MCF 10A (cell line): ENCODE measurements around the gene RCE1. TPM values are rescaled to one million over a fixed set of nuclear protein-coding genes. Genes with fewer than 3 reads are reported as not detected.
"Not testable (repeated sequence)": the region's sequence is repeated elsewhere in the genome, so short reads cannot be mapped to it uniquely, and the experiment has no call there.

ENCODE experiments used
- Bru-seq: library from RNA; stranded (reverse); fragments of 400-500 nt; gene quantifications from one replicate; lab custom pipeline; 2021; lab: Mats Ljungman, UMichigan
- BruChase-seq, 2 experiments: library from RNA; stranded (reverse); fragments of 400-500 nt; gene quantifications; one replicate each; lab custom pipeline; 2021; lab: Mats Ljungman, UMichigan
- BruUV-seq: library from RNA; stranded (reverse); fragments of 400-500 nt; replicated peaks from 2 replicates; lab custom pipeline; 2021; lab: Mats Ljungman, UMichigan
- CTCF ChIA-PET: fragments of 300-600 bp; sonication (Branson Sonifier 250); formaldehyde crosslinking; extraction: SDS; loops from one replicate; lab custom pipeline; 2021; ENCODE audit warnings: antibody characterized with exemption, inconsistent platforms; lab: Yijun Ruan, JAX
- POLR2A ChIA-PET: fragments of 300-600, 350-650 bp; sonication (Branson Sonifier 250); formaldehyde crosslinking; extraction: SDS; loops from one replicate; lab custom pipeline; 2020; ENCODE audit warnings: antibody characterized with exemption, inconsistent platforms; lab: Yijun Ruan, JAX
- DNase-seq: peaks from one replicate; pipeline ENCODE4 v3.0.0-alpha.2; 2018; ENCODE audit not compliant: unreplicated experiment
- H3K27ac Mint-ChIP-seq: one replicate; pipeline ENCODE4 v1.8.0; 2022; ENCODE audit warnings: mild to moderate bottlenecking, low read depth, mixed read lengths; ENCODE audit not compliant: unreplicated experiment
- H3K27me3 Mint-ChIP-seq: one replicate; pipeline ENCODE4 v1.8.0; 2022; ENCODE audit warnings: mixed read lengths; ENCODE audit not compliant: insufficient read depth, unreplicated experiment
- H3K36me3 Mint-ChIP-seq: one replicate; pipeline ENCODE4 v1.8.0; 2022; ENCODE audit warnings: mild to moderate bottlenecking, moderate library complexity, mixed read lengths; ENCODE audit not compliant: insufficient read depth, unreplicated experiment
- H3K4me1 Mint-ChIP-seq: one replicate; pipeline ENCODE4 v1.8.0; 2022; ENCODE audit warnings: mixed read lengths; ENCODE audit not compliant: insufficient read depth, unreplicated experiment
- H3K4me3 Mint-ChIP-seq: one replicate; pipeline ENCODE4 v1.8.0; 2022; ENCODE audit warnings: mild to moderate bottlenecking, moderate library complexity, mixed read lengths; ENCODE audit not compliant: unreplicated experiment
- H3K9me3 Mint-ChIP-seq: one replicate; pipeline ENCODE4 v1.8.0; 2022; ENCODE audit warnings: mixed read lengths; ENCODE audit not compliant: unreplicated experiment
- CTCF ChIP-seq: fragments of 200-600 bp; IDR thresholded peaks from one replicate; pipeline ENCODE4 v1.8.0; 2022; ENCODE audit warnings: antibody characterized with exemption, mild to moderate bottlenecking; ENCODE audit not compliant: unreplicated experiment
- intact Hi-C: fragments of 100-400 bp; cut with micrococcal nuclease; formaldehyde crosslinking; loops from 2 replicates; pipeline ENCODE4 v1.14.1; 2022
- long read RNA-seq: library from polyadenylated mRNA; stranded (forward); transcript quantifications from one replicate; pipeline ENCODE4 v2.0.0, GENCODE V29; 2022
- total RNA-seq: library from RNA; stranded (reverse); gene quantifications from 2 replicates; pipeline ENCODE4 v1.2.3, GENCODE V29; 2022

Gene RCE1, protein sequence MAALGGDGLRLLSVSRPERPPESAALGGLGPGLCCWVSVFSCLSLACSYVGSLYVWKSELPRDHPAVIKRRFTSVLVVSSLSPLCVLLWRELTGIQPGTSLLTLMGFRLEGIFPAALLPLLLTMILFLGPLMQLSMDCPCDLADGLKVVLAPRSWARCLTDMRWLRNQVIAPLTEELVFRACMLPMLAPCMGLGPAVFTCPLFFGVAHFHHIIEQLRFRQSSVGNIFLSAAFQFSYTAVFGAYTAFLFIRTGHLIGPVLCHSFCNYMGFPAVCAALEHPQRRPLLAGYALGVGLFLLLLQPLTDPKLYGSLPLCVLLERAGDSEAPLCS
- 23.3 and 27.7 TPM in 2 replicates for total RNA-seq
- Bru-seq, nascent RNA, result percentile 71 among the genes with signal in this experiment
- BruChase-seq, experiment 1, labeled RNA remaining after a 6-hour chase, result percentile 88 among the genes with signal in this experiment
- BruChase-seq, experiment 2, labeled RNA remaining after a 2-hour chase, result percentile 80 among the genes with signal in this experiment
- long read RNA-seq, transcript RCE1-201 (8 exons, 1,485 nt), result major isoform, 39 of 56 reads
- long read RNA-seq, partial matches to known transcripts, result 2 of 56 reads
- long read RNA-seq, other reads (novel, unspliced or antisense), result 6 of 56 reads

- H3K27me3 Mint-ChIP-seq, result no peaks in the 10 kb centered on the region
- DNase-seq, result peak; percentile 86
- peak within 1 kb of the TSS; percentile 94 for H3K27ac Mint-ChIP-seq
- peaks cover 70% of the 10 kb centered on the region for H3K36me3 Mint-ChIP-seq
- H3K4me1 Mint-ChIP-seq, result peaks cover 28% of the 10 kb centered on the region
- ChIA-PET CTCF (interaction anchor here (1.0 to 5.4 kb wide), 5 partner anchors 9 to 211 kb away, joined by 4 to 36 read pairs (median 7); partner anchors contain the start of gene C11orf86), POLR2A (interaction anchor here (0.6 to 3.8 kb wide), 33 partner anchors 9 to 842 kb away, joined by 3 to 74 read pairs (median 3); partner anchors contain the start of genes BBS1, C11orf86 and PC)
- intact Hi-C loops, result loop anchor here (1.0 to 5.0 kb wide), 3 partner anchors 114 to 179 kb away; partner anchors contain the start of genes PC and SYT12
- H3K4me3 Mint-ChIP-seq, result peak within 1 kb of the TSS; percentile 82
- BruUV-seq, result no TSS peak
- TF ChIP-seq CTCF, result no peak
- no peaks in the 10 kb centered on the region for H3K9me3 Mint-ChIP-seq
Observed at GRCh38 chr11:66842896-66843775, at the start of gene RCE1. Gene RCE1 (plus strand): TSS chr11:66843441. CDS start chr11:66843456, 15 bp downstream.

DNA sequence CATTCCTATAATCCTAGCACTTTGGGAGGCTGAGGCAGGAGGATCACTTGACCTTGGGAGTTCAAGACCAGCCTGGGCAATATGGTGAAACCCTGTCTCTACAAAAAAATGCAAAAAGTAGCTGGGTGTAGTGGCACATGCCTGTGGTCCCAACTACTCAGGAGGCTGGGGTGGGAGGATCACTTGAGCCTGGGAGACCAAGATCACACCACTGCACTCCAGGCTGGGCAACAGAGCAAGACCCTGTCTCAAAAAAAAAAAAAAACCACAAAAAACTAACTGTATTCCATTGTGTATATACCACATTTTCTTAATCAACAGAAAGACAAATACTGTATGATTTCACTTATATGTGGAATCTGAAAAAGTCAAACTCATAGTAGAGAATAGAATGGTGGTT is 43.4 kb upstream of the RCE1 start:
- POLR2A ChIA-PET, result interaction anchor here (1.0 to 1.4 kb wide), 3 partner anchors 12 to 56 kb away, joined by 3 to 7 read pairs (median 5); no protein-coding TSS in a partner anchor
- CTCF ChIA-PET, H3K9me3 Mint-ChIP-seq, H3K27ac Mint-ChIP-seq, intact Hi-C loops, DNase-seq, H3K4me3 Mint-ChIP-seq, BruUV-seq, H3K4me1 Mint-ChIP-seq, H3K27me3 Mint-ChIP-seq: not testable (repeated sequence)
- H3K36me3 Mint-ChIP-seq, result peaks cover 53% of the 10 kb centered on the region

- TF ChIP-seq CTCF, result no peak
- ChIA-PET POLR2A (interaction anchor here (0.8 to 1.4 kb wide), 4 partner anchors 9 to 58 kb away, joined by 3 to 7 read pairs (median 3); no protein-coding TSS in a partner anchor), CTCF (interaction anchor here (0.9 kb wide), 1 partner anchor 106 kb away, joined by 3 read pairs; no protein-coding TSS in a partner anchor)
- intact Hi-C loops, result no loop called here
- Mint-ChIP-seq H3K27ac (no peak overlapping the region), H3K9me3 (no peaks in the 10 kb centered on the region), H3K27me3 (no peaks in the 10 kb centered on the region), H3K4me3 (no peak overlapping the region), H3K36me3 (peaks cover 54% of the 10 kb centered on the region), H3K4me1 (no peaks in the 10 kb centered on the region)
- BruUV-seq, result no TSS peak
- DNase-seq, result no peak
Observed at GRCh38 chr11:66800720-66801428, 42.4 kb upstream of the RCE1 start.

DNA sequence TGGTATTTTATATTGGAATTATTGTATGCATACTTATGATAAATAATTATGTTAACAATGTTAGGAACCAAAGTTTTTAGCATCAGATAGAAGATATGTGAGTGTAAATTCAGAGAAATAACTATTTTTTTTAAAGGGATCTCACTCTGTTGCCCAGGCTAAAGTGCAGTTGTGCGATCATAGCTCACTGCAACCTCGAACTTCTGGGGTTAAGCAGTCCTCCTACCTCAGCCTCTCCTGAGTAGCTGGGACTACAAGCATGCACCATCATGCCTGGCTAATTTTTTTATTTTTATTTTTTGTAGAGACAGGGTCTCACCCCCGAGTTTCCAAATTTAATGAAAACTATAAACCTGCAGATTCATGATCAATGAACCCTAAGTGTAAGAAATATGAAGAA is 33.6 kb upstream of the RCE1 start:
- ChIA-PET POLR2A (no interaction called here), CTCF (no interaction called here)
- Mint-ChIP-seq H3K4me1 (no peaks in the 10 kb centered on the region), H3K27me3 (no peaks in the 10 kb centered on the region), H3K36me3 (peaks cover 51% of the 10 kb centered on the region), H3K27ac (no peak overlapping the region), H3K4me3 (no peak overlapping the region), H3K9me3 (no peaks in the 10 kb centered on the region)
- no TSS peak for BruUV-seq
- no peak for TF ChIP-seq CTCF
- intact Hi-C loops, result no loop called here
- no peak for DNase-seq
